Keratinocyte (primary cell): ENCODE measurements around the gene ATP12A. TPM values are rescaled to one million over a fixed set of nuclear protein-coding genes. Genes with fewer than 3 reads are reported as not detected.

ENCODE experiments used
- DNase-seq: peaks from one replicate; pipeline ENCODE4 v3.0.0-alpha.2; 2011; ENCODE audit warnings: low read depth, missing footprints, low spot score
- FAIRE-seq: peaks from 2 replicates; lab custom pipeline; 2011; peaks lifted over from hg19 to GRCh38; lab: Jason Lieb, UNC
- H2AFZ ChIP-seq: 2 replicates; pipeline ENCODE4 v1.6.0; 2012; ENCODE audit warnings: low read length, control low read depth, inconsistent platforms; ENCODE audit not compliant: control insufficient read depth
- H3K27ac ChIP-seq: 2 replicates; pipeline ENCODE4 v1.5.1; 2011; ENCODE audit warnings: low read length; ENCODE audit not compliant: control insufficient read depth, insufficient read depth
- H3K27me3 ChIP-seq: 3 replicates; pipeline ENCODE4 v1.6.0; 2011; ENCODE audit warnings: low read length; ENCODE audit not compliant: control insufficient read depth, insufficient read depth; ENCODE audit errors: extremely low read depth
- H3K36me3 ChIP-seq, 2 experiments: 2 replicates in 1 of 2; 3 replicates in 1 of 2; pipeline ENCODE4 v1.5.1; 2011; ENCODE audit warnings: low read length in 2 of 2, mild to moderate bottlenecking in 1 of 2; ENCODE audit not compliant: control insufficient read depth in 2 of 2, insufficient read depth in 2 of 2; ENCODE audit errors: extremely low read depth in 1 of 2
- H3K4me1 ChIP-seq: 3 replicates; pipeline ENCODE4 v1.5.1; 2011; ENCODE audit warnings: low read length; ENCODE audit not compliant: control insufficient read depth, insufficient read depth; ENCODE audit errors: extremely low read depth
- H3K4me2 ChIP-seq: 3 replicates; pipeline ENCODE4 v1.6.0; 2011; ENCODE audit warnings: low read depth, low read length; ENCODE audit not compliant: control insufficient read depth, insufficient read depth; ENCODE audit errors: extremely low read depth
- H3K4me3 ChIP-seq, 3 experiments: fragments of 200-600 bp in 1 of 3; sonication (generic) in 1 of 3; 2 replicates in 2 of 3; 3 replicates in 1 of 3; pipeline ENCODE4 v1.5.1; 2011 to 2016; ENCODE audit warnings: low read length in 3 of 3, mild to moderate bottlenecking in 3 of 3, control low read depth in 2 of 3, inconsistent platforms in 1 of 3, low read depth in 1 of 3, mixed read lengths in 1 of 3, mixed run types in 1 of 3, moderate library complexity in 1 of 3; ENCODE audit not compliant: control insufficient read depth in 2 of 3, insufficient read depth in 2 of 3; ENCODE audit errors: extremely low read depth in 1 of 3
- H3K79me2 ChIP-seq: 2 replicates; pipeline ENCODE4 v1.6.0; 2012; ENCODE audit warnings: low read length; ENCODE audit not compliant: control insufficient read depth, insufficient read depth
- H3K9ac ChIP-seq: 3 replicates; pipeline ENCODE4 v1.6.0; 2011; ENCODE audit warnings: low read length; ENCODE audit not compliant: control insufficient read depth, insufficient read depth; ENCODE audit errors: extremely low read depth
- H3K9me1 ChIP-seq: 3 replicates; pipeline ENCODE4 v1.6.0; 2011; ENCODE audit warnings: low read length; ENCODE audit not compliant: control insufficient read depth, insufficient read depth; ENCODE audit errors: extremely low read depth
- H3K9me3 ChIP-seq: 2 replicates; pipeline ENCODE4 v1.5.1; 2012; ENCODE audit warnings: low read depth, low read length; ENCODE audit not compliant: control insufficient read depth
- H4K20me1 ChIP-seq: 3 replicates; pipeline ENCODE4 v1.6.0; 2011; ENCODE audit warnings: low read length; ENCODE audit not compliant: control insufficient read depth, insufficient read depth; ENCODE audit errors: extremely low read depth
- EZH2 ChIP-seq: IDR thresholded peaks from one replicate; pipeline ENCODE4 v1.6.1; 2012; ENCODE audit warnings: inconsistent platforms, mild to moderate bottlenecking, low read length, moderate library complexity
- dilution Hi-C: fragments of 300-500 bp; cut with MboI; formaldehyde crosslinking; loops from one replicate; pipeline ENCODE4 v1.7.0; 2020; ENCODE audit warnings: low sequenced_read_pairs; ENCODE audit not compliant: extremely low pct_ligation_motif_present
- polyA plus RNA-seq, 5 experiments: library from polyadenylated mRNA; depleted of rRNA in 3 of 5; stranded (reverse) in 3 of 5; stranded (forward) in 1 of 5; unstranded in 1 of 5; fragments of >200 nt; gene quantifications; 1 replicate in 1 of 5; 2 replicates in 3 of 5; 3 replicates in 1 of 5; pipeline versions ENCODE4 v1.2.1 to v1.2.3, GENCODE V29; 2011 to 2012; ENCODE audit warnings: missing spikeins in 2 of 5, low read depth in 1 of 5, low replicate concordance in 1 of 5
- TF ChIP-seq, protein P1 (sequence below), 3 experiments: IDR thresholded peaks in 1 of 3; conservative IDR thresholded peaks in 1 of 3; optimal IDR thresholded peaks in 1 of 3; 2 replicates in 2 of 3; 3 replicates in 1 of 3; pipeline versions ENCODE3 to v1.5.1; 2011; ENCODE audit warnings: low read length in 3 of 3, mild to moderate bottlenecking in 3 of 3, moderate library complexity in 2 of 3, control low read depth in 1 of 3, inconsistent platforms in 1 of 3; ENCODE audit not compliant: insufficient read depth in 2 of 3; ENCODE audit errors: extremely low read depth in 1 of 3

Gene ATP12A
- polyA plus RNA-seq, 1 donor (not counting 4 experiments of a cell fraction or from before 2014, with no cell fraction given): 0.79 TPM

DNA sequence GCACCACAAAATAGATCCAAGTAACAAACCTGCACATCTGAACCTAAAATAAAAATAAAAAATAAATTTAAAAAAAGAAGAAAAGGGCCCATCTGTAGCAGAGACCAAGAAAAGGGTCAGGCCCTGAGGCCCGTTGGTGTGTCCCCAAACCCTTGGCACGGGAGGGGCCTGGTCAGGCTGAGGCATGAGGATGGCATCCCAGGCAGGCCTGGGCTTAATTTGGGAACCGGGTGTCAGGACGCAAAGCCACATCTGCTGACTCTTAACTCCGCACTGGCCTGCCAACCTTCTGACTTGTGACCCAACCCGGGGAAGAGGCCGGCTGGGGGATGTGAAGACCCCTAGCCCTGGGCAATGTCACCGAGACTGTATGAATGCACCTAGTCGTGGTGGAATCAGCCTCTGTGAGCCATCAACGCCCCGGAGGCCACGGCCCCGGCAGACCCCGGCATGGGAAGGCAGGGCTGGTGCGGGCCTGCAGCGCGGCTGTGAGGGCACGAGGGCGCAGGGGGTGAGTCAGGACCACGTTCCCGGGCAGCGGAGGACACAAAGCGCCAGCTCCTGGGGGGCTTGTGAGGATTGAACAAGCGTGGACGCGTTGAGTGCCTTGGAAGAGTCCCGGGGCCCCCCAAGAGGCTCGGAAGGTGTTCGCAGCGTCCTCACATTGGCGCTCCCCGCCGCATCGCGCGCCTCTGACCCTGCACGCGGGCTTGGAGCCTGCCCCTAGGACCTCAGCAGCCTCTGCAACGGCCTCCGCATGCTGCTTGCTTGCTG lies 38.2 kb downstream of the ATP12A start:
- no peak overlapping the region for H3K4me3 ChIP-seq
- FAIRE-seq: no peak
- dilution Hi-C loops: no loop called here

DNA sequence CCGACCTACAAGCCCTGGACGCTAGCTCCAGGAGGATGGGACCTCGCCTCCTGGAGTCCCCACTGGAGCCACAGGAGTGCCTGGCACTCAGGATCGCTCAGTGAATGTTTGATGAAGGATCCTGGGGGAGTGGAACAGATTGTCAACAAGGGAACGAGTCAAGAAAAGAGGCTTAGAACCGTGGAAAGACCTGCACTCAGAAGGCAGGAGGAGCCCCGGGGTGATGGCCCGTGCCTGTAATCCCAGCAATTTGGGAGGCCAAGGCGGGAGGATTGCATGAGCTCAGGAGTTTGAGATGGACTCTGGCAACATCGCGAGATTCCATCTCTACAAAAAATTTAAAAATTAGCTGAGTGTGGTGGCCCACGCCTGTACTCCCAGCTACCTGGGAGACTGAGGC lies 38.9 kb downstream of the ATP12A start:
- H3K27me3 ChIP-seq: peaks cover 10% of the 10 kb centered on the region
- H3K9me1 ChIP-seq: no peaks in the 10 kb centered on the region
- no peak overlapping the region for H2AFZ ChIP-seq
- H3K9me3 ChIP-seq: no peaks in the 10 kb centered on the region
- no peaks in the 10 kb centered on the region for H3K79me2 ChIP-seq
- dilution Hi-C loops: no loop called here
- TF ChIP-seq EZH2: no peak
- TF ChIP-seq, protein P1, sequence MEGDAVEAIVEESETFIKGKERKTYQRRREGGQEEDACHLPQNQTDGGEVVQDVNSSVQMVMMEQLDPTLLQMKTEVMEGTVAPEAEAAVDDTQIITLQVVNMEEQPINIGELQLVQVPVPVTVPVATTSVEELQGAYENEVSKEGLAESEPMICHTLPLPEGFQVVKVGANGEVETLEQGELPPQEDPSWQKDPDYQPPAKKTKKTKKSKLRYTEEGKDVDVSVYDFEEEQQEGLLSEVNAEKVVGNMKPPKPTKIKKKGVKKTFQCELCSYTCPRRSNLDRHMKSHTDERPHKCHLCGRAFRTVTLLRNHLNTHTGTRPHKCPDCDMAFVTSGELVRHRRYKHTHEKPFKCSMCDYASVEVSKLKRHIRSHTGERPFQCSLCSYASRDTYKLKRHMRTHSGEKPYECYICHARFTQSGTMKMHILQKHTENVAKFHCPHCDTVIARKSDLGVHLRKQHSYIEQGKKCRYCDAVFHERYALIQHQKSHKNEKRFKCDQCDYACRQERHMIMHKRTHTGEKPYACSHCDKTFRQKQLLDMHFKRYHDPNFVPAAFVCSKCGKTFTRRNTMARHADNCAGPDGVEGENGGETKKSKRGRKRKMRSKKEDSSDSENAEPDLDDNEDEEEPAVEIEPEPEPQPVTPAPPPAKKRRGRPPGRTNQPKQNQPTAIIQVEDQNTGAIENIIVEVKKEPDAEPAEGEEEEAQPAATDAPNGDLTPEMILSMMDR (optimal IDR thresholded peaks at IDR 0.05 in 1 of 3, IDR thresholded peaks at IDR 0.05 in 1 of 3, conservative IDR thresholded peaks at IDR 0.05 in 1 of 3; ENCODE audit: extremely low read depth in 1 of 3, insufficient read depth in 2 of 3, low read length in 3 of 3): no peak
- H3K4me1 ChIP-seq: no peaks in the 10 kb centered on the region
- H3K36me3 ChIP-seq: no peaks in the 10 kb centered on the region
- no peak overlapping the region for H3K27ac ChIP-seq
- no peak overlapping the region for H3K4me3 ChIP-seq
- DNase-seq (no peak), FAIRE-seq (no peak)
- no peaks in the 10 kb centered on the region for H4K20me1 ChIP-seq
- no peak overlapping the region for H3K4me2 ChIP-seq
- no peak overlapping the region for H3K9ac ChIP-seq

More for the DNA sequence above, 38.2 kb downstream of the ATP12A start:
- no peaks in the 10 kb centered on the region for H3K4me1 ChIP-seq
- TF ChIP-seq EZH2: no peak
- TF ChIP-seq, protein P1 (optimal IDR thresholded peaks at IDR 0.05 in 1 of 3, IDR thresholded peaks at IDR 0.05 in 1 of 3, conservative IDR thresholded peaks at IDR 0.05 in 1 of 3; ENCODE audit: extremely low read depth in 1 of 3, insufficient read depth in 2 of 3, low read length in 3 of 3): no peak
- H3K27me3 ChIP-seq: peaks cover 10% of the 10 kb centered on the region
- no peak overlapping the region for H3K4me2 ChIP-seq
- H4K20me1 ChIP-seq: no peaks in the 10 kb centered on the region
- no peaks in the 10 kb centered on the region for H3K9me1 ChIP-seq
- no peak overlapping the region for H3K27ac ChIP-seq
- H3K79me2 ChIP-seq: no peaks in the 10 kb centered on the region
- H3K9ac ChIP-seq: no peak overlapping the region
- H3K9me3 ChIP-seq: no peaks in the 10 kb centered on the region
- no peak overlapping the region for H2AFZ ChIP-seq
- DNase-seq: no peak
- H3K36me3 ChIP-seq: no peaks in the 10 kb centered on the region
